ENCODE results near the gene FXR2. TPM values are rescaled to one million over a fixed set of nuclear protein-coding genes. Genes with fewer than 3 reads are reported as not detected.

The FXR2 gene
- total and polyA plus RNA-seq, 7 donors: 88.2 to 164 (median 110) TPM

GRCh38 chr17:7652388-7653356 is 38.0 kb upstream of the FXR2 start:
- no peak for TF ChIP-seq CTCF (IDR thresholded peaks at IDR 0.05)
- H3K4me1 ChIP-seq: peaks cover 14% of the 10 kb centered on the region
- WGBS, 3 donors: 53 to 59% (median 57%) methylated on average over 12 of the region's 12 CpGs
- no peaks in the 10 kb centered on the region for H3K36me3 ChIP-seq (ENCODE audit: insufficient read depth in 1 of 2, low read depth in 1 of 2)
- no peak overlapping the region for H3K4me3 ChIP-seq
- intact Hi-C loops (cut with DNase I): no loop called here
- no peaks in the 10 kb centered on the region for H3K9me3 ChIP-seq
- no peak overlapping the region for H3K27ac ChIP-seq
- ATAC-seq (no peak), DNase-seq (no peak)
- peaks cover 0 to 50% (median 10%) of the 10 kb centered on the region in 3 donors for H3K27me3 ChIP-seq (ENCODE audit: insufficient read depth in 3 of 3, low read length in 2 of 3)

GRCh38 chr17:7651665-7652387 is 37.1 kb upstream of the FXR2 start:
- 6 to 17% (median 11%) methylated on average over 16 to 53 of the region's 54 CpGs for WGBS, 3 donors
- peaks cover 14% of the 10 kb centered on the region for H3K4me1 ChIP-seq
- ATAC-seq (no peak), DNase-seq (no peak)
- H3K27me3 ChIP-seq (ENCODE audit: insufficient read depth in 3 of 3, low read length in 2 of 3): peaks cover 0 to 58% (median 10%) of the 10 kb centered on the region in 3 donors
- TF ChIP-seq CTCF (IDR thresholded peaks at IDR 0.05): no peak
- peak overlapping the region; percentile 67 for H3K4me3 ChIP-seq
- H3K27ac ChIP-seq: no peak overlapping the region
- no peaks in the 10 kb centered on the region for H3K36me3 ChIP-seq (ENCODE audit: insufficient read depth in 1 of 2, low read depth in 1 of 2)
- H3K9me3 ChIP-seq: no peaks in the 10 kb centered on the region
- intact Hi-C loops (cut with DNase I): no loop called here

GRCh38 chr17:7651097-7651664 is 36.5 kb upstream of the FXR2 start:
- Histone ChIP-seq H3K27ac (no peak overlapping the region), H3K27me3 (ENCODE audit: insufficient read depth in 3 of 3, low read length in 2 of 3) (peaks cover 0 to 64% (median 10%) of the 10 kb centered on the region in 3 donors), H3K4me1 (peaks cover 14% of the 10 kb centered on the region), H3K9me3 (no peaks in the 10 kb centered on the region), H3K4me3 (peak overlapping the region; percentile 67), H3K36me3 (ENCODE audit: insufficient read depth in 1 of 2, low read depth in 1 of 2) (no peaks in the 10 kb centered on the region)
- WGBS, 3 donors: 0 to 2% (median 1%) methylated on average over 33 to 45 of the region's 45 CpGs
- intact Hi-C loops (cut with DNase I): no loop called here
- ATAC-seq (no peak), DNase-seq (no peak)
- no peak for TF ChIP-seq CTCF (IDR thresholded peaks at IDR 0.05)

- Histone ChIP-seq H3K27me3 (ENCODE audit: insufficient read depth in 3 of 3, low read length in 2 of 3) (peaks cover 0 to 64% (median 10%) of the 10 kb centered on the region in 3 donors), H3K4me3 (peak within 1 kb of the TSS; percentile 67), H3K27ac (no peak within 1 kb of the TSS), H3K9me3 (no peaks in the 10 kb centered on the region), H3K36me3 (ENCODE audit: insufficient read depth in 1 of 2, low read depth in 1 of 2) (no peaks in the 10 kb centered on the region), H3K4me1 (peaks cover 14% of the 10 kb centered on the region)
- ATAC-seq: peak; percentile 57 to 85 (median 76)
- DNase-seq: peak; percentile 66 to 76
- no peak for TF ChIP-seq CTCF (IDR thresholded peaks at IDR 0.05)
- 1 to 3% (median 1%) methylated on average over 29 to 34 of the region's 34 CpGs for WGBS, 3 donors
- intact Hi-C loops (cut with DNase I): no loop called here
Observed at GRCh38 chr17:7650509-7651096, 35.9 kb upstream of the FXR2 start, which contains the start of gene ATP1B2. ATP1B2 (plus strand) TSS chr17:7650926; CDS start chr17:7651519, 593 bp downstream.

All from psoas muscle (tissue), 8 donors.